HL-60/S4 (cell line): Measurements from ENCODE around the gene RPS21.

Source experiments
- in situ Hi-C: fragments of 300-500 bp; cut with MboI; formaldehyde crosslinking; loops from 2 replicates; pipeline ENCODE4 v1.14.3; 2022; ENCODE audit warnings: low sequenced_read_pairs

Gene RPS21

GRCh38 chr20:62377064-62377461 is 9.8 kb upstream of the RPS21 start:
- in situ Hi-C loops, result no loop called here

GRCh38 chr20:62377615-62378178 is 9.2 kb upstream of the RPS21 start:
- in situ Hi-C loops, result no loop called here

- in situ Hi-C loops, result no loop called here
Observed at GRCh38 chr20:62378215-62378614, 8.7 kb upstream of the RPS21 start.

- in situ Hi-C loops, result no loop called here
Observed at GRCh38 chr20:62381202-62381797, 5.6 kb upstream of the RPS21 start.

GRCh38 chr20:62381842-62382241 is 5.1 kb upstream of the RPS21 start:
- in situ Hi-C loops, result no loop called here

GRCh38 chr20:62382306-62383198 is 4.4 kb upstream of the RPS21 start:
- in situ Hi-C loops, result no loop called here

- in situ Hi-C loops, result no loop called here
Observed at GRCh38 chr20:62387219-62387913, 463 bp downstream of the RPS21 start.

- in situ Hi-C loops, result no loop called here
Observed at GRCh38 chr20:62387933-62388635, 1.2 kb downstream of the RPS21 start.

- in situ Hi-C loops, result no loop called here
Observed at GRCh38 chr20:62388839-62389600, 2.1 kb downstream of the RPS21 start.

- in situ Hi-C loops, result no loop called here
Observed at GRCh38 chr20:62389601-62390087, 2.7 kb downstream of the RPS21 start.

- in situ Hi-C loops, result no loop called here
Observed at GRCh38 chr20:62390317-62391164, 3.6 kb downstream of the RPS21 start.

- in situ Hi-C loops, result no loop called here
Observed at GRCh38 chr20:62391165-62392076, 4.5 kb downstream of the RPS21 start.

- in situ Hi-C loops, result no loop called here
Observed at GRCh38 chr20:62392077-62392418, 5.1 kb downstream of the RPS21 start.

- in situ Hi-C loops, result no loop called here
Observed at GRCh38 chr20:62392621-62393334, 5.9 kb downstream of the RPS21 start.

- in situ Hi-C loops, result no loop called here
Observed at GRCh38 chr20:62393335-62393665, 6.4 kb downstream of the RPS21 start.

GRCh38 chr20:62393830-62394229 is 6.9 kb downstream of the RPS21 start:
- in situ Hi-C loops, result no loop called here
